Fibroblast of the conjunctiva (primary cell): ENCODE measurements around the gene DHRS9.
"Not testable (repeated sequence)": the region's sequence is repeated elsewhere in the genome, so short reads cannot be mapped to it uniquely, and the experiment has no call there.

ENCODE experiments used
- DNase-seq: peaks from one replicate; pipeline ENCODE4 v3.0.0-alpha.2; 2010; ENCODE audit warnings: low read depth

DHRS9 gene

DNA sequence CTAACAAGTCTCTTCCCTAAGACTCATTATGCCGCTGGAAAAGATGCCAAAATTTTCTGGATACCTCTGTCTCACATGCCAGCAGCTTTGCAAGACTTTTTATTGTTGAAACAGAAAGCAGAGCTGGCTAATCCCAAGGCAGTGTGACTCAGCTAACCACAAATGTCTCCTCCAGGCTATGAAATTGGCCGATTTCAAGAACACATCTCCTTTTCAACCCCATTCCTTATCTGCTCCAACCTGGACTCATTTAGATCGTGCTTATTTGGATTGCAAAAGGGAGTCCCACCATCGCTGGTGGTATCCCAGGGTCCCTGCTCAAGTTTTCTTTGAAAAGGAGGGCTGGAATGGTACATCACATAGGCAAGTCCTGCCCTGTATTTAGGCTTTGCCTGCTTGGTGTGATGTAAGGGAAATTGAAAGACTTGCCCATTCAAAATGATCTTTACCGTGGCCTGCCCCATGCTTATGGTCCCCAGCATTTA, 26.3 kb downstream of the DHRS9 start:
- DNase-seq = peak; percentile 60

DNA sequence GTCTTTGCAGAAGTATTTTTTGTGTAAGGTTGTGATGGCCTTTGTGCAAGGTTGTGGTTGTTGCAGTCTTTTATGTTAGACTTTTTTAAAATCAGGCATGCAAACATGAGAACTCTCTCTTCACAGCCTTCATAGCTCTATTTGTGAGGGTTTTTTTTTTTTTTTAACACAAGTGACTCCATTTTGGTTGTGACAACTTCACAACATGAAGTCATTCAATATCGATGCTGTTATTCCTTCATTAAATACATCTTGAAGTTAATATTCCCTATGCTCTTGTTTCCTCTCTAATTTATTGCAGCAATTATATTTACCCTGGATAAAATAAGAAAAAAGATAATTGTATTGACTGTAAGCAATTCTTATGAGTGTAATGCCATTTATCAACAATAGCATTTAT, 35.5 kb downstream of the DHRS9 start:
- no peak for DNase-seq

- DNase-seq = no peak
Measured at GRCh38 chr2:169105476-169105875, 36.1 kb downstream of the DHRS9 start.

DNA sequence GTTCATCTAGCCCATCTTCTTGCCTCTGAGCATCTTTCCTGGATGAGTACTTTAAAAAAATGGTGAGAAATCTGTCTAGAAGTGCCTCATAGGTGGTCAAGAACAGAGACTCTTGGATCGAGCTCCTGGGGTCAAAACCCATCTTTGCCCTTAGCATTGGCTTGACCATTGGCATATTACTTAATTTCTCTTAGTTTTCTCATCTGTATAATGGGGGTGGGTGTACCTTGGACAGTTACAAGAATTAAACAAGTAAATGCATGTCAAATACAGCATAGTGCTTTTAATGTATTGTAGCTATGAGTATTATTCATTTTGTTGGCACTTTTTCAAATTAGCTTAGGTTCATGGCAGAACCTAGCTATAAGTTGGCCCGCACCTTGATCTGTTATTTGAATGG, 36.8 kb downstream of the DHRS9 start:
- DNase-seq = no peak

GRCh38 chr2:169106563-169107545, 37.5 kb downstream of the DHRS9 start:
- DNase-seq = no peak

DNA sequence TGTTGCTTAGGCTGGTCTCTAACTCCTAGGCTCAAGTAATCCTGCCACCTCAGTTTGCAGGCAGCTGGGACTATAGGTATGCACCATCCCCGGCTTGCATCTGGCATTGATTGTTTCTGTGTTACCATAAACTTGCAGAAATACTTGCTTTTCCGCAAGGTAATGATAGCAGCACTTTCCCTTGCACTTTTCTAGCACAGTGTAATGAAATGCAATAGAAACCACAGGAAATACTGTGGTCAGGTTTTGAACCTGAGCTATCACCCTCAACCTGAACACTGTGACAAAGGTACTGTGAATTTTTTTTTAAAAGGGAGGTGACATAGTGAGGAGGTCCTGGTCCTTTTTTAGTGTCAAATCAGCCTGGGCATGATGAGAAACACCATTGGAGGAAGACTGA, 38.3 kb downstream of the DHRS9 start:
- no peak for DNase-seq

DNA sequence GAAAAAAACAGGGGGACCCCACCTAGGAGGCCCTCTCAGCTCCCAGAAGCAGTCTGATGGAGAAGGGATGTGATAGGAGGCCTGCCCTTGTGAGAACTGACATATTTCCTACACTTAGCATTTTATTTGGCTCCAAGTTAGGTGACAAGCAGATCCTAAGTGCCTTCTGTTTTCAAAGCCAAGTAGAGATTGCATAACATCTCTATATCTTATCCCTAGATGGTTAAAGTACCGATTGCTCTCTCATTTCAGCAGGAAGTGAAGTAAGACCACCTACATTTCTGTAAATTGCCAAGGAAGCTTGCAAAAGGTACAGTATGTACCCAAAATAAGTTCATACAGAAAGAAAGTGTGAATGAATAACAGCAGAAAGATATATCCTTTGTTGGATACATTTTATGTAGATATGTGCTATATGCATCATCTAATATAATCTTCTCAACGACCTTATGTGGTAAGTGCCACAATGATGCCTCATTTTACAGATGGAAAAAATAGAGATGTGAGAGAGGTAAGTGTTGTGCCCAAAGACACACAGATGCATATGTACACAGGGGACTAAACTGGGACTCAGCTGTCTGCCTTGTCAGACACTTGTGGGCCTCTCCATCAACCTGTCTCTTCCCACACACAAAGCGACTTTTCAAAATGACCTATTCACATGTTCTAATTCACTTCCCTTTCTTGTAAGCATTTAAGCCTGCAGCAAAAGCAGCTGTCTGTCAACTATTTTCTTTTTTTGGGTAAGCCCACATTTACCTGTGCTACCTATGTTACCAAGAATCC, 38.9 kb downstream of the DHRS9 start:
- no peak for DNase-seq

GRCh38 chr2:169109502-169110409, 40.4 kb downstream of the DHRS9 start:
- DNase-seq = peak; percentile 52

DNA sequence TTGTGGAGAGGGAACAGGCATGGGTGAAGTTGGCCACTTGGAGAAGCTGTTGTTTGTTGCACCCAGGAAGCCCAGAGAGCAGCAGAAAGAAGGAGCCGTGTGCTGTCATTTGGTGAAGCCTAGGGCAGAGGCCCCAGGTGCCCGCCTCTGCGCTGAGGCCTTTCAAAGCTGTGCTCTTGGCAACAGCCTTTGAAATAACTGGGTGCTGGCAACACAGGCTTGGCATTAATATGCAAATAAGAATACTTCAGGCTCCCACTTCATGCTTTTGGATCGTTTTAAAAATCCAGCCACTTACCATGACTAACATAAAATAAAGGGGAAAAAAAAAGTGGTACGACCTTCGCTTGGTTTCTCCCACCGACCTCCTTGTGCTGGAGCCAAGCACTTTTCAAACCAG, 41.1 kb downstream of the DHRS9 start:
- no peak for DNase-seq

DNA sequence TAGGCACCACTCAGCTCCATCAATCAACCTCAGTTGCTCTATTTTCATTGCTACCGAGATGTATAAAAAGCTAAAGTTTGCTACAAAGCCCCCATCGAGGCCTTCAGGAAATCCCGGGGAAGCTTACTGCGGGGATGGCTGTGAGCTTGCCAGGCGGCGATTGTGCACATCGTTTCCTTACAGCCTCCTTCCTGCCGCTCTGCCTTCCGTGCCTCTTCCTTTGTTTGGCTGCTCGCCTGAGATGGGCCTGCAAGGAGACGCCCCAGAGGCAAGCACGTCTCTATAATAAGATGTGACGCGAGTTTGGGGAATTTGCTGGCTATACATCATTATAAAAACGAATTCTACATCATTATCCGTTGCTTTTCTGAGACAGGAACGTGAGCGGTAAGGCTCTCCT, 41.6 kb downstream of the DHRS9 start:
- DNase-seq = no peak

- no peak for DNase-seq
Measured at GRCh38 chr2:169112841-169113240, 43.5 kb downstream of the DHRS9 start.

- no peak for DNase-seq
Measured at GRCh38 chr2:169114056-169114455, 44.7 kb downstream of the DHRS9 start.

GRCh38 chr2:169116327-169116726, 47.0 kb downstream of the DHRS9 start:
- no peak for DNase-seq

- no peak for DNase-seq
Measured at GRCh38 chr2:169116993-169117392, 47.6 kb downstream of the DHRS9 start.

DNA sequence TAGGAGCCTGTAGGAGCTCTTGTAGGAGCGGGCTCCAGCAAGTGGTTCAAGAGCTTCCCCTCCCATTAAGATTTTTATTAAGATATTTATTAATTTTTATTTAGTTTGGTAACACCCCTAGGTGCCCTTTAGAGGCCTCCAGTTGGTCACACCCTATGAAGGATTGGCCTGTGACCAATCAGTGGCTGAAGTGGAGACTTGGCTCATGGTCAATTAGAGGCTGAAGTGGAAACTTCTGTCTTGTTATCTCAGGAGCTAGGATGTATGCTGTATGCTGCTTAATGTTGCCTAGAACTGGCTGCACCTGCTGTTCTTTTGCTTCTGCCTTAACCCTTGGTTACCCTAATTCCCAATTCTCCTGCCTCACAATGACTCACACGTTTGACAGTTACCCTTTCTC, 48.7 kb downstream of the DHRS9 start:
- no peak for DNase-seq

DNA sequence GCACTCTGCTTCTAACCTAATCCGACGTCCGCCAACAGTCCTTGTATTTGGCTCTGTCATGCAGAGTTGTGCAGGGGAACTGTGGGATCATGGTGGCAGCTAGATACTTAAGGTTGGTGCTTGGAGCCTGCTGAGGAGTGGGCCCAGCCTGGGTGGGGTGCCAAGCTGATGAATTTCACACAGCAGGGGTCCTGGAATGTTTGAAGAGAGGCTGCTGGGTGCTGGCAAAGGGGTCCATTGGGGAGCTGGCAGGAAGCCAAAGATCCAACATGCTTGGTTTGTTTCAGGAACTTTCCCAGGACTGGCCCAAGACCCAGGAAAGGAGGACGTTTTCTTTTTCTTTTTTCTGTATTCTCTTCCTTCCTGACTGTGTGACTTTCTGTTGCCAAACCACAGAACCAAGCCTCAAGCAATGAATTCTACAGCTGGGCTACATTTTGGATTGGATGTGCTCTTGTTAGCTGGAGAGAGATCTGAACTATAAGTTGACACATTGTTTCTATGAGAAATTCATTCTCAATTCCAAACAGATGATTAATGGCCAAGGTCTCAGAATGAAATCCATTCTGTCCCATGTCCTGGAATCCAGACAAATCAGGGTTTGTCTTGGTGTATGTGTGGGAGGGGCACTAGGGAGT, 49.9 kb downstream of the DHRS9 start:
- no peak for DNase-seq

DNA sequence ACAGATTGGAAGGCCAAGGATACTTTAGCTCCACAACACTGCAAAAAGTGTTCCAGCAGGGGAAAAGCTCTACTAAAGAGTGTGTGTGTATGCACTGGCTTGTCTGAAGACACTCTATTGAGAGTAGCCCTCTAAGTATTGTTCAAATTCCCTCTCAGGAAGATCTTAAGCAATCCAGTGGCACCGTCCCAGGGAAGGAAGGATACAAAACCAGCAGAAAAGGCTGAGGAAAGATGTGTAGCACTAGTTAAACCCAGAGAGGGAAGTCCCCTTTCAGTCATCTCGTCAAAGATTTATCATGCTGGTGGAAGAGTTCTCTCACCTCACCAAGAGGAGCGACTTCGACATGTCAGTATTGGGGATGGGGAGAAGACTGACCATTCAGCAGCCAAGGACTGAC, 50.5 kb downstream of the DHRS9 start:
- DNase-seq = no peak

GRCh38 chr2:169129703-169130243, 60.4 kb downstream of the DHRS9 start:
- DNase-seq = no peak

DNA sequence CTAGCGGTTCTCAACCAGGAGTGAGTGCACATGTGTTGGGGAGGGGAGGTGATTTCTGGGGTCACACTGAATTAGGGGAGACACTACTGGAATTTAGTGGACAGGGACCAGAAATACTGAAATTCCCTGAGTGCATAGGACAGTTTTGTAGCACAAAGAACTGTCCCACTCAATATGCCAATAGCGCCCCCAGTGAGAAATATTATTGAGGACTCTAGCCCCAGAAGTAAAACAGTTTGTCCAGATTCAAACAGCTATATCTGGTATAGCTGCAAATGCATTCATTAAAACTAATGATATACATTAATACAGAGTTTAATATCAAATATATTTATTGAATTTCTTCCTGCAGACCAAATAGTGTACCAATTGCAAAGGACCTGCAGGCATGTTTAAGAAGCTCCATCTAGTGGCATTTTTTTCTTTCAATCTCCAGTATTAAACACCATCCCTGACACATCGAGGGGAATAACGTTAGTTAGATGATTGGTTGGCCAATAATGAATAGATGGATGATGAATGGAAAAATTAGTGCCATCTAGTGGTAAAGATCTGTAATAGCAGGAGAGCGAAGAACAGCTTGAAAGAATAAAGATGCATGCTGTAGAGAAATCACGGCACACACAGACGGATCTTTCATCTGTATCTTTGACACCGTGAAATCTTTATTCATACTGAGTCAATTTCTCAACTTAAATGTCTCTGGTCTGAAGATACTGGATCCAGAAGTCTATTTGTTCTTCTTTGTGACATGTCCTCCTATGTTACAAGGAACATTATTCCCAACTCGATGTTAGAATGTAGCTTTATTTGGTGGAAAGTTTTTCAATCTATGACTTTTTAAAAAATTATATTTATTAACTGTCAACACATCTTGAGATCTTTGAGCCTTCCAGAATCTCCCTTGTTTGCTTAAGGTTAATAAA, 62.5 kb downstream of the DHRS9 start:
- peak; percentile 26 for DNase-seq

DNA sequence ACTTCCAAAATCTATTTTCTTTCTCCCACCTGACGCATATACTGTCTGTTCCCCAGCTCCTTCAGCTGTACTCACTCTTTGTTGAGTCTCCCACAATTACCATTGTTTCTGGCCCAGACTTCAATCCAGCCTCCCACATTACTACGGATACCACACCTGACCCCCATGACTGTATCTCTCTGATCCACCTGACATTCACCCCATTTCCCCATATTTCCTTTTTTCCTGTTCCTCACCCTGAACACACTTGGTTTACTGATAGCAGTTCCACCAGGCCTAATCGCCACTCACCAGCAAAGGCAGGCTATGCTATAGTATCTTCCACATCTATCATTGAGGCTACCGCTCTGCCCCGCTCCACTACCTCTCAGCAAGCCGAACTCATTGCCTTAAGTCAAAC, 64.9 kb downstream of the DHRS9 start:
- not testable (repeated sequence) for DNase-seq
